ENCODE results near the gene TAOK2. TPM values are rescaled to one million over a fixed set of nuclear protein-coding genes. Genes with fewer than 3 reads are reported as not detected.

TAOK2 gene
- polyA plus RNA-seq, 3 donors, result 1.1 to 19.2 (median 2.3) TPM

DNA sequence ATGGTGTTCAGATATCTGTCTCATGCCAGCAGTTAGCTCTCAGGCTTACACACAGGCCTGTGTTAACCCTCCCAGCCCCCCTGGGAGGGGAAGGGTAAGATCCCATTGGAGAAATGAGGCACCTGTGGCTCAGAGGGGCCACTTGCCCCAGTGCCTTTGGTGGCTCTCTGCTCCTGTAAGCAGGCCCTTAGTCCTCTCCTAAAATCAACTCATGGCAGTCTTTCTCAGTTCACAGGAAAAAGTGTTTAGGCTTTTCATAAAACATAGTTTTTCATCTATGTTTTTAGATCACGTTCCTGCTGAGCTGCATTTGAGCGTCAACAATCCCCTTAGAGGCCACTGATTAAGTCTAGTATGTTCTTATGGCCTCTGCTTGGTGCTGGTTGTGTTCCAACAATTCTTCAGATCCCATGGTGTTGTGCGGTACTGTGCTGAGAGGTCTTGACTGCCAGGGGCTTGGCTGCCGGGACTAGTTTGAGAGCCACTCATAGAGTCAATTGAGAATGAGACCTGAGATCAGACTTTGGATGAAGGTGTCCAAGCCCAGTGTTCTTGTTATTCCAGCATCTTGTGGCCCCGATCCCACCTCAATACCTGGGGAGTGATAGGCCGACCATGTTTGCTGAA, 10.6 kb downstream of the TAOK2 start:
- Mint-ChIP-seq H3K4me3 (no peak overlapping the region), H3K27ac (no peak overlapping the region), H3K4me1 (no peaks in the 10 kb centered on the region), H3K36me3 (peaks cover 86 to 94% of the 10 kb centered on the region in 2 donors), H3K9me3 (peaks cover 0 to 2% (median 0%) of the 10 kb centered on the region in 7 donors), H3K27me3 (ENCODE audit: low read depth in 3 of 3) (peaks cover 0 to 2% (median 0%) of the 10 kb centered on the region in 3 donors)
- Histone ChIP-seq H4K20me1 (ENCODE audit: insufficient read depth, low read length) (peaks cover 17% of the 10 kb centered on the region), H3K4me1 (ENCODE audit: control insufficient read depth in 1 of 2, insufficient read depth in 2 of 2, low read length in 2 of 2) (no peaks in the 10 kb centered on the region), H3K27me3 (ENCODE audit: control insufficient read depth in 2 of 2, insufficient read depth in 2 of 2, low read length in 2 of 2) (no peaks in the 10 kb centered on the region), H2AFZ (ENCODE audit: insufficient read depth, low read depth, low read length, poor library complexity, severe bottlenecking) (no peak overlapping the region), H3K79me2 (ENCODE audit: insufficient read depth, low read length) (no peaks in the 10 kb centered on the region), H3K27ac (ENCODE audit: low read depth in 1 of 2, low read length in 2 of 2) (no peak overlapping the region), H3K9ac (ENCODE audit: insufficient read depth, low read length, poor library complexity, severe bottlenecking) (no peak overlapping the region), H3K4me3 (replicated peaks in 1 of 3; ENCODE audit: low read depth in 2 of 3, low read length in 3 of 3) (no peak overlapping the region), H3K9me3 (replicated peaks in 1 of 2; ENCODE audit: control insufficient read depth in 1 of 2, insufficient read depth in 1 of 2, low read length in 2 of 2) (no peaks in the 10 kb centered on the region), H3K4me2 (replicated peaks; ENCODE audit: extremely low read depth, low read length, poor library complexity, severe bottlenecking) (no peak overlapping the region), H3K36me3 (replicated peaks in 1 of 2; ENCODE audit: control insufficient read depth in 1 of 2, insufficient read depth in 2 of 2, low read length in 2 of 2) (peaks cover 98 to 100% of the 10 kb centered on the region in 2 donors)
- intact Hi-C loops (cut with micrococcal nuclease), result no loop called here
- TF ChIP-seq, protein P1, sequence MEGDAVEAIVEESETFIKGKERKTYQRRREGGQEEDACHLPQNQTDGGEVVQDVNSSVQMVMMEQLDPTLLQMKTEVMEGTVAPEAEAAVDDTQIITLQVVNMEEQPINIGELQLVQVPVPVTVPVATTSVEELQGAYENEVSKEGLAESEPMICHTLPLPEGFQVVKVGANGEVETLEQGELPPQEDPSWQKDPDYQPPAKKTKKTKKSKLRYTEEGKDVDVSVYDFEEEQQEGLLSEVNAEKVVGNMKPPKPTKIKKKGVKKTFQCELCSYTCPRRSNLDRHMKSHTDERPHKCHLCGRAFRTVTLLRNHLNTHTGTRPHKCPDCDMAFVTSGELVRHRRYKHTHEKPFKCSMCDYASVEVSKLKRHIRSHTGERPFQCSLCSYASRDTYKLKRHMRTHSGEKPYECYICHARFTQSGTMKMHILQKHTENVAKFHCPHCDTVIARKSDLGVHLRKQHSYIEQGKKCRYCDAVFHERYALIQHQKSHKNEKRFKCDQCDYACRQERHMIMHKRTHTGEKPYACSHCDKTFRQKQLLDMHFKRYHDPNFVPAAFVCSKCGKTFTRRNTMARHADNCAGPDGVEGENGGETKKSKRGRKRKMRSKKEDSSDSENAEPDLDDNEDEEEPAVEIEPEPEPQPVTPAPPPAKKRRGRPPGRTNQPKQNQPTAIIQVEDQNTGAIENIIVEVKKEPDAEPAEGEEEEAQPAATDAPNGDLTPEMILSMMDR (IDR thresholded peaks at IDR 0.05), result no peak
- WGBS (ENCODE audit: insufficient coverage), result 71% methylated on average over 4 of the region's 6 CpGs
- DNase-seq, result no peak

DNA sequence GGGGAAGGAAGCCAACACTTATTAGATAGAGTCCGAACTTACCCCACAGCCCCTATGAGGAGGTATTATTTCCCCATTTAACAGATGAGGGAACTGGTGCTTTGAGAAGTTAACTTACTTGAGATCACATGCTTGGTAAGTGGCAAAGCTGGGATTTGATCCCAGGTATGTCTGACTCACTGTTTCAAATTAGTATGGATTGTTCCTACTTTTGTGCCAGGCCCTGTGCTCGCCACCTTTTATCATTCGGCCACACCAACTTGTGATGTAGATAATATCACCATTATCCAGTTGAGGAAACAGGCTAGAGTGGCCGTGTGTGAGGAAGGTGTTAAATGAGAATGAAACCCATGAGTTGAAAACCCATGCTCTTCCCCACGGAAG, 11.1 kb downstream of the TAOK2 start:
- no peak overlapping the region for H3K27ac ChIP-seq (ENCODE audit: low read depth in 1 of 2, low read length in 2 of 2)
- Mint-ChIP-seq H3K36me3 (peaks cover 86 to 94% of the 10 kb centered on the region in 2 donors), H3K9me3 (peaks cover 0 to 2% (median 0%) of the 10 kb centered on the region in 7 donors), H3K4me3 (no peak overlapping the region), H3K27ac (no peak overlapping the region), H3K4me1 (no peaks in the 10 kb centered on the region), H3K27me3 (ENCODE audit: low read depth in 3 of 3) (peaks cover 0 to 2% (median 0%) of the 10 kb centered on the region in 3 donors)
- peaks cover 17% of the 10 kb centered on the region for H4K20me1 ChIP-seq (ENCODE audit: insufficient read depth, low read length)
- no peak overlapping the region for H3K4me3 ChIP-seq (replicated peaks in 1 of 3; ENCODE audit: low read depth in 2 of 3, low read length in 3 of 3)
- H3K9ac ChIP-seq (ENCODE audit: insufficient read depth, low read length, poor library complexity, severe bottlenecking), result no peak overlapping the region
- no peaks in the 10 kb centered on the region for H3K9me3 ChIP-seq (replicated peaks in 1 of 2; ENCODE audit: control insufficient read depth in 1 of 2, insufficient read depth in 1 of 2, low read length in 2 of 2)
- DNase-seq, result no peak
- H3K79me2 ChIP-seq (ENCODE audit: insufficient read depth, low read length), result no peaks in the 10 kb centered on the region
- no peak overlapping the region for H3K4me2 ChIP-seq (replicated peaks; ENCODE audit: extremely low read depth, low read length, poor library complexity, severe bottlenecking)
- WGBS (ENCODE audit: insufficient coverage), result 80% methylated on average over 1 of the region's 5 CpGs
- intact Hi-C loops (cut with micrococcal nuclease), result no loop called here
- H3K36me3 ChIP-seq (replicated peaks in 1 of 2; ENCODE audit: control insufficient read depth in 1 of 2, insufficient read depth in 2 of 2, low read length in 2 of 2), result peaks cover 98 to 100% of the 10 kb centered on the region in 2 donors
- no peaks in the 10 kb centered on the region for H3K27me3 ChIP-seq (ENCODE audit: control insufficient read depth in 2 of 2, insufficient read depth in 2 of 2, low read length in 2 of 2)
- H3K4me1 ChIP-seq (ENCODE audit: control insufficient read depth in 1 of 2, insufficient read depth in 2 of 2, low read length in 2 of 2), result no peaks in the 10 kb centered on the region
- TF ChIP-seq, protein P1 (IDR thresholded peaks at IDR 0.05), result no peak
- H2AFZ ChIP-seq (ENCODE audit: insufficient read depth, low read depth, low read length, poor library complexity, severe bottlenecking), result no peak overlapping the region
